HepG2 (cell line): ENCODE data around the gene NGEF. TPM values are rescaled to one million over a fixed set of nuclear protein-coding genes. Genes with fewer than 3 reads are reported as not detected.

Experiments
- AKAP8 ChIP-seq: sonication (generic); formaldehyde crosslinking; IDR thresholded peaks from 2 replicates; pipeline ENCODE4 v1.5.1; 2020; ENCODE audit warnings: mild to moderate bottlenecking, missing genetic modification reagents
- ATF2 ChIP-seq: sonication (generic); formaldehyde crosslinking; IDR thresholded peaks from 2 replicates; pipeline ENCODE4 v1.4.0; 2020; ENCODE audit warnings: missing genetic modification reagents
- CBX5 ChIP-seq: sonication (generic); formaldehyde crosslinking; IDR thresholded peaks from 2 replicates; pipeline ENCODE4 v1.4.0; 2020; ENCODE audit warnings: missing genetic modification reagents, borderline replicate concordance
- GATAD2A ChIP-seq: IDR thresholded peaks from 2 replicates; pipeline ENCODE4 v1.6.1; 2016
- HNRNPL ChIP-seq: fragments of 200-400 bp; formaldehyde crosslinking; IDR thresholded peaks from 2 replicates; pipeline ENCODE4 v1.6.1; 2017; ENCODE audit warnings: mild to moderate bottlenecking, low read depth, low read length
- IRF2 ChIP-seq: IDR thresholded peaks from 2 replicates; pipeline ENCODE4 v1.6.1; 2018; ENCODE audit warnings: missing genetic modification reagents, missing compliant biosample characterization
- NRL ChIP-seq: sonication (generic); formaldehyde crosslinking; IDR thresholded peaks from 2 replicates; pipeline ENCODE4 v1.5.0; 2020; ENCODE audit warnings: missing genetic modification reagents, mild to moderate bottlenecking, moderate library complexity, borderline replicate concordance
- POGZ ChIP-seq: sonication (generic); formaldehyde crosslinking; IDR thresholded peaks from 2 replicates; pipeline ENCODE4 v1.4.0; 2020; ENCODE audit warnings: mild to moderate bottlenecking, missing genetic modification reagents
- PRPF4 ChIP-seq: fragments of 200-400 bp; formaldehyde crosslinking; IDR thresholded peaks from 2 replicates; pipeline ENCODE4 v1.6.1; 2016; ENCODE audit warnings: low read length, low read depth; ENCODE audit not compliant: poor library complexity, severe bottlenecking
- SP2 ChIP-seq: sonication (generic); formaldehyde crosslinking; IDR thresholded peaks from 2 replicates; pipeline ENCODE4 v1.5.1; 2020; ENCODE audit warnings: mild to moderate bottlenecking, missing genetic modification reagents
- TRIM24 ChIP-seq: sonication (generic); formaldehyde crosslinking; IDR thresholded peaks from 2 replicates; pipeline ENCODE4 v1.8.0; 2022; ENCODE audit warnings: mild to moderate bottlenecking, missing genetic modification reagents
- ZFP41 ChIP-seq: sonication (generic); formaldehyde crosslinking; IDR thresholded peaks from 2 replicates; pipeline ENCODE4 v1.4.0; 2020; ENCODE audit warnings: mild to moderate bottlenecking, missing genetic modification reagents, borderline replicate concordance
- ZIK1 ChIP-seq: sonication (generic); formaldehyde crosslinking; IDR thresholded peaks from 2 replicates; pipeline ENCODE4 v1.5.0; 2020; ENCODE audit warnings: mild to moderate bottlenecking, low read depth, missing genetic modification reagents, borderline replicate concordance
- ZNF10 ChIP-seq: sonication (generic); formaldehyde crosslinking; IDR thresholded peaks from 2 replicates; pipeline ENCODE4 v1.4.0; 2020; ENCODE audit warnings: mild to moderate bottlenecking, low read depth, missing genetic modification reagents, borderline replicate concordance
- ZNF30 ChIP-seq: sonication (generic); formaldehyde crosslinking; IDR thresholded peaks from 2 replicates; pipeline ENCODE4 v1.5.0; 2020; ENCODE audit warnings: mild to moderate bottlenecking, missing genetic modification reagents
- ZNF326 ChIP-seq: sonication (generic); formaldehyde crosslinking; IDR thresholded peaks from 2 replicates; pipeline ENCODE4 v1.4.0; 2020; ENCODE audit warnings: missing genetic modification reagents, borderline replicate concordance
- ZNF430 ChIP-seq: sonication (generic); formaldehyde crosslinking; IDR thresholded peaks from 2 replicates; pipeline ENCODE4 v1.9.0; 2021; ENCODE audit warnings: mild to moderate bottlenecking, missing genetic modification reagents
- ZNF556 ChIP-seq: sonication (generic); formaldehyde crosslinking; IDR thresholded peaks from 2 replicates; pipeline ENCODE4 v1.4.0; 2020; ENCODE audit warnings: mild to moderate bottlenecking, missing genetic modification reagents, borderline replicate concordance
- ZNF614 ChIP-seq: IDR thresholded peaks from 2 replicates; pipeline ENCODE4 v1.6.1; 2018; ENCODE audit warnings: missing biosample characterization, missing genetic modification reagents, inconsistent platforms, borderline replicate concordance
- polyA plus RNA-seq, 8 experiments: library from polyadenylated mRNA; depleted of rRNA in 3 of 8; stranded (reverse) in 7 of 8; unstranded in 1 of 8; fragments of >200 nt; fragmentation: Illumina TruSeq in 4 of 8; extraction: Trizol in 4 of 8; gene quantifications; 2 replicates each; pipeline versions ENCODE4 v1.2.1 to v1.2.3, GENCODE V29; 2011 to 2016; ENCODE audit warnings: low read depth in 4 of 8, missing spikeins in 1 of 8, mixed read lengths in 1 of 8; ENCODE audit not compliant: insufficient read depth in 1 of 8
- total RNA-seq, 5 experiments: library from RNA; depleted of rRNA; stranded (reverse); fragments of >200 nt; fragmentation: Illumina TruSeq; extraction: Trizol; gene quantifications; 2 replicates each; pipeline ENCODE4 v1.2.3, GENCODE V29; 2016; ENCODE audit warnings: low read depth in 1 of 5
- TF ChIP-seq, protein P1 (sequence below): sonication (generic); formaldehyde crosslinking; conservative IDR thresholded peaks from 2 replicates; pipeline ENCODE4 v1.5.0; 2020; ENCODE audit warnings: missing genetic modification reagents
- TF ChIP-seq, protein P2 (sequence below): sonication (generic); formaldehyde crosslinking; IDR thresholded peaks from 2 replicates; pipeline ENCODE4 v1.4.0; 2020; ENCODE audit warnings: missing genetic modification reagents
- TF ChIP-seq, protein P3 (sequence below): sonication (generic); formaldehyde crosslinking; IDR thresholded peaks from 2 replicates; pipeline ENCODE4 v1.5.1; 2020; ENCODE audit warnings: missing genetic modification reagents, mild to moderate bottlenecking, borderline replicate concordance
- TF ChIP-seq, protein P4 (sequence below): sonication (generic); formaldehyde crosslinking; IDR thresholded peaks from 2 replicates; pipeline ENCODE4 v1.4.0; 2020; ENCODE audit warnings: missing genetic modification reagents

NGEF gene
- total and polyA plus RNA-seq, 2 of the 13 experiments (the other 11 are each of a cell fraction or from before 2014, with no cell fraction given), result 14.4 to 36.9 TPM

- TF ChIP-seq, protein P1, sequence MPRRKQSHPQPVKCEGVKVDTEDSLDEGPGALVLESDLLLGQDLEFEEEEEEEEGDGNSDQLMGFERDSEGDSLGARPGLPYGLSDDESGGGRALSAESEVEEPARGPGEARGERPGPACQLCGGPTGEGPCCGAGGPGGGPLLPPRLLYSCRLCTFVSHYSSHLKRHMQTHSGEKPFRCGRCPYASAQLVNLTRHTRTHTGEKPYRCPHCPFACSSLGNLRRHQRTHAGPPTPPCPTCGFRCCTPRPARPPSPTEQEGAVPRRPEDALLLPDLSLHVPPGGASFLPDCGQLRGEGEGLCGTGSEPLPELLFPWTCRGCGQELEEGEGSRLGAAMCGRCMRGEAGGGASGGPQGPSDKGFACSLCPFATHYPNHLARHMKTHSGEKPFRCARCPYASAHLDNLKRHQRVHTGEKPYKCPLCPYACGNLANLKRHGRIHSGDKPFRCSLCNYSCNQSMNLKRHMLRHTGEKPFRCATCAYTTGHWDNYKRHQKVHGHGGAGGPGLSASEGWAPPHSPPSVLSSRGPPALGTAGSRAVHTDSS, result no peak
- TF ChIP-seq SP2 (CRISPR knock-in tag) (no peak), ZNF430 (CRISPR knock-in tag) (no peak), ZFP41 (CRISPR knock-in tag) (0 out of 2 replicates have a peak, but pooled peaks have one; percentile 34), ZNF326 (CRISPR knock-in tag) (no peak), PRPF4 (peak; percentile 83), AKAP8 (CRISPR knock-in tag) (peak; percentile 3; the same call in 1 of the 2 replicates), POGZ (0 out of 2 replicates have a peak, but pooled peaks have one; percentile 13), ZNF30 (no peak), GATAD2A (CRISPR knock-in tag) (no peak), HNRNPL (0 out of 2 replicates have a peak, but pooled peaks have one; percentile 40), IRF2 (CRISPR knock-in tag) (no peak), ZIK1 (CRISPR knock-in tag) (no peak), ATF2 (CRISPR knock-in tag) (0 out of 2 replicates have a peak, but pooled peaks have one; percentile 1), ZNF556 (no peak), ZNF614 (CRISPR knock-in tag) (no peak), TRIM24 (CRISPR knock-in tag) (no peak), NRL (CRISPR knock-in tag) (no peak), CBX5 (CRISPR knock-in tag) (peak; percentile 49; the same call in 1 of the 2 replicates), ZNF10 (CRISPR knock-in tag) (peak; percentile 64; the same call in 1 of the 2 replicates)
- TF ChIP-seq, protein P2, sequence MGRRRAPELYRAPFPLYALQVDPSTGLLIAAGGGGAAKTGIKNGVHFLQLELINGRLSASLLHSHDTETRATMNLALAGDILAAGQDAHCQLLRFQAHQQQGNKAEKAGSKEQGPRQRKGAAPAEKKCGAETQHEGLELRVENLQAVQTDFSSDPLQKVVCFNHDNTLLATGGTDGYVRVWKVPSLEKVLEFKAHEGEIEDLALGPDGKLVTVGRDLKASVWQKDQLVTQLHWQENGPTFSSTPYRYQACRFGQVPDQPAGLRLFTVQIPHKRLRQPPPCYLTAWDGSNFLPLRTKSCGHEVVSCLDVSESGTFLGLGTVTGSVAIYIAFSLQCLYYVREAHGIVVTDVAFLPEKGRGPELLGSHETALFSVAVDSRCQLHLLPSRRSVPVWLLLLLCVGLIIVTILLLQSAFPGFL (CRISPR knock-in tag), result no peak
- TF ChIP-seq, protein P3, sequence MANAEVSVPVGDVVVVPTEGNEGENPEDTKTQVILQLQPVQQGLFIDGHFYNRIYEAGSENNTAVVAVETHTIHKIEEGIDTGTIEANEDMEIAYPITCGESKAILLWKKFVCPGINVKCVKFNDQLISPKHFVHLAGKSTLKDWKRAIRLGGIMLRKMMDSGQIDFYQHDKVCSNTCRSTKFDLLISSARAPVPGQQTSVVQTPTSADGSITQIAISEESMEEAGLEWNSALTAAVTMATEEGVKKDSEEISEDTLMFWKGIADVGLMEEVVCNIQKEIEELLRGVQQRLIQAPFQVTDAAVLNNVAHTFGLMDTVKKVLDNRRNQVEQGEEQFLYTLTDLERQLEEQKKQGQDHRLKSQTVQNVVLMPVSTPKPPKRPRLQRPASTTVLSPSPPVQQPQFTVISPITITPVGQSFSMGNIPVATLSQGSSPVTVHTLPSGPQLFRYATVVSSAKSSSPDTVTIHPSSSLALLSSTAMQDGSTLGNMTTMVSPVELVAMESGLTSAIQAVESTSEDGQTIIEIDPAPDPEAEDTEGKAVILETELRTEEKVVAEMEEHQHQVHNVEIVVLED (CRISPR knock-in tag), result no peak
- TF ChIP-seq, protein P4, sequence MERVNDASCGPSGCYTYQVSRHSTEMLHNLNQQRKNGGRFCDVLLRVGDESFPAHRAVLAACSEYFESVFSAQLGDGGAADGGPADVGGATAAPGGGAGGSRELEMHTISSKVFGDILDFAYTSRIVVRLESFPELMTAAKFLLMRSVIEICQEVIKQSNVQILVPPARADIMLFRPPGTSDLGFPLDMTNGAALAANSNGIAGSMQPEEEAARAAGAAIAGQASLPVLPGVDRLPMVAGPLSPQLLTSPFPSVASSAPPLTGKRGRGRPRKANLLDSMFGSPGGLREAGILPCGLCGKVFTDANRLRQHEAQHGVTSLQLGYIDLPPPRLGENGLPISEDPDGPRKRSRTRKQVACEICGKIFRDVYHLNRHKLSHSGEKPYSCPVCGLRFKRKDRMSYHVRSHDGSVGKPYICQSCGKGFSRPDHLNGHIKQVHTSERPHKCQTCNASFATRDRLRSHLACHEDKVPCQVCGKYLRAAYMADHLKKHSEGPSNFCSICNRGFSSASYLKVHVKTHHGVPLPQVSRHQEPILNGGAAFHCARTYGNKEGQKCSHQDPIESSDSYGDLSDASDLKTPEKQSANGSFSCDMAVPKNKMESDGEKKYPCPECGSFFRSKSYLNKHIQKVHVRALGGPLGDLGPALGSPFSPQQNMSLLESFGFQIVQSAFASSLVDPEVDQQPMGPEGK (CRISPR knock-in tag), result peak; percentile 1; the same call in 1 of the 2 replicates
Observed at GRCh38 chr2:232871418-232871834, 141.6 kb downstream of the NGEF start (continued).
